CD4-positive, alpha-beta T cell treated with Interleukin-2 at 100 ng/mL for 4 hours (primary cell): ENCODE results near the gene PDGFRA.
A peak's percentile ranks its signal among the peaks of the same experiment; 100 is the strongest.

Experiments used
- DNase-seq: peaks from one replicate; pipeline ENCODE4 v3.0.0-alpha.2; 2020; ENCODE audit warnings: low spot score

PDGFRA gene

GRCh38 chr4:54228961-54229501 is at the start of gene PDGFRA:
PDGFRA (plus strand) TSS chr4:54229293; CDS start chr4:54258769, 29,476 bp downstream.
- no peak for DNase-seq

GRCh38 chr4:54184581-54184980 is 44.5 kb upstream of the PDGFRA start:
- no peak for DNase-seq

GRCh38 chr4:54185044-54185780 is 43.9 kb upstream of the PDGFRA start:
- DNase-seq = no peak

DNA sequence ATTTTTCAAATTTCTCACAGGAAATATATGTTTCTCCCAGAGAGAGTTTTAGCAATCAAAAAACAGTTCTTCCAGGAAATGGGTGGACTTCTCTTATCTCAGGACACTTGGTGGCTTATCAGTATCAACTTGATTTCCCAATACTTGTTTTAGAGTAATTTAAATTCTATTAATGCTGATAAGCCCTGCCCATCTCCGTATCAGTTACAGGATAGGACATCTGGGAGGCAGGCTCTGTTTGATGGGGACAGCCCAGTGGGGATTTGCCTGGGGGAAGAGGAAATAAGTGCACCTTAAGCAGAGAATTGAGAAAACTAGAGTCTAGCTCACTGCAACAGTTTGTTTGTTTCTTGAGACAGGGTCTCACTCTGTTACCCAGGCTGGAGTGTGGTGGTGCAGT is 43.2 kb upstream of the PDGFRA start:
- DNase-seq = no peak

DNA sequence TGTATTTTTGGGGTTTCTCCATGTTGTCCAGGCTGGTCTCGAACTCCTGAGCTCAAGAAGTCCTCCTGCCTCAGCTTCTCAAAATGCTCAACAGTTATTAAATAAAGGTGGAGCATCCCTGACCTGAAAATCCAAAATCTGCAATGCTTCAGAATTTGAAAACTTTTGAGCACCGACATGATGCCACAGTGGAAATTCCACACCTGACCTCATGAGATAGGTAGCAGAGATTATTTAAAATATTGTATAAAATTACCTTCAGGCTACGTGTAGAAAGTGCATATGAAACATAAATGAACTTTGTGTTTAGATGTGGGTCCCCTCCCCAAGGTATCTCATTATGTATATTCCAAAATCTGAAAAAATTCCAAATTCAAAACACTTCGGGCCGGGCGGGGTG is 42.7 kb upstream of the PDGFRA start:
- DNase-seq = no peak

DNA sequence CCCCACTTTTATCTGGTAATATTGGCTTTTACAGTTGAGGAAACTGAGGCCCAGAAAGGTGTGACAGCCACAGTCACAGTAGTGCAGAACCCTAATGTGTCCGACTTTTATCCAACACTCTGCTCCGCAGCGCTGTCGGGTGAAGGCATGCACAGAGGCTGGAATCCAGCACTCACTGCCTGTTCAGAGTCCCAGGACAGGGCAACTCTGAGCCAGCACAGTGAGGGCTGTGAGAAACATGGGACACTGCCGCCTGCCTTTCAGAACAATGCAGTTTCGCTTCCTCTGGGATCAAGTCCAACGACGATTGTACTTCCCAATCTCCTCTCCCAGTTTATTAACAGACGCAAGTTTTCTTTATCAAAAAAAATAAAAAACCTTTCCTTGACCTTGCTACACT is 41.9 kb upstream of the PDGFRA start:
- no peak for DNase-seq

- DNase-seq = no peak
Observed at GRCh38 chr4:54189140-54189539, 40.0 kb upstream of the PDGFRA start.

DNA sequence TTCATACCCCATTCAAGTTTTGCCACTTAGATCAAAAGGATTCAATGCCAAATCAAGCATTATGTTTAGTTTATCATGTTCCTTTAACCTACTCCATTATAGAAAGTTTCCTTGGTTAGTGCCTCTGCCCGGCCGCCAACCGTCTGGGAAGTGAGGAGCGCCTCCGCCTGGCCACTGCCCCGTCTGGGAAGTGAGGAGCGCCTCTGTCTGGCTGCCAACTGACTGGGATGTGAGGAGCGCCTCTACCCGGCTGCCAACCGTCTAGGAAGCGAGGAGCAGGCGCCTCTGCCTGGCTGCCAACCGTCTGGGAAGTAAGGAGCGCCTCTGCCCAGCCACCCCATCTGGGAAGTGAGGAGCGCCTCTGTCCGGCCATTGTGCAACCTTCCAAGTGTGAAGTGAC is 36.3 kb upstream of the PDGFRA start:
- no peak for DNase-seq

DNA sequence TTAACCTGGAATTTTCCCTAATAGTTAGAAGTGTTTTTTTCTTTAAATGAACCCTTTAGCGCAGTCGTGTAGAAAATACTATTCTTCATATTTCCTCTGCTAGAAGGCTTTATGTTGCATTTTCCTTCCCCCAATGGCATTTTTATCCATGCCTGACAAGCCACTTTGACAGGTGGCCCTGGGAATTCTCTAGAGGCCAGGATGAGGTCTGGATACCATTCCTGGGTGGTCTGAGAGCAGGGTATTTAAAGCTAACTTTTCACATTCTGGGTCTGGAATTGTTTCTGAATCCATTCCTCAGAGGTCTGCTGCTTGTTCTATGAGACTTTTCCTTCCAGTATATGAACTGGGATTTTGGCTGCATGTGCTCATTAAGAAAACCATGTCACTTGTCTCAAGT is 31.2 kb upstream of the PDGFRA start:
- no peak for DNase-seq

GRCh38 chr4:54199919-54200318 is 29.2 kb upstream of the PDGFRA start:
- DNase-seq = no peak

DNA sequence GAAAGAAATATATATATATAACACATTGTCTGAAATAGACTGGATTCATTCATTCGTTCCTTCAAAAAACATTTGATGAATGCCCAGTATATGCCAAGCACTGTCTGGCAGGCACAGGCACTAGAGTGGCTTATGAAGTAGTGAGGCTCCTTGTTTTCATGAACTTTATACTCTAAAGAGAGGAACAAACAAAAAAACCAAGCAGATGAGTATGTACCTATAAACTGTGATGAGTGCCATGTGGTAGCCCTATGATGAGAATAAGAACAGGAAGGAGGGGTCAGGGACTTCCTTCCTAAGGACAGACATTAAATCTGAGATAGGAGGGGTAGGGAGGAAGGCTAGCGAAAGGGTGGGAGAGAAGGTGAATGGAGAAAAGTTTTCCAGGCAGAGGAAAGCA is 19.5 kb upstream of the PDGFRA start:
- DNase-seq = no peak

- DNase-seq = no peak
Observed at GRCh38 chr4:54213001-54213400, 16.1 kb upstream of the PDGFRA start.

DNA sequence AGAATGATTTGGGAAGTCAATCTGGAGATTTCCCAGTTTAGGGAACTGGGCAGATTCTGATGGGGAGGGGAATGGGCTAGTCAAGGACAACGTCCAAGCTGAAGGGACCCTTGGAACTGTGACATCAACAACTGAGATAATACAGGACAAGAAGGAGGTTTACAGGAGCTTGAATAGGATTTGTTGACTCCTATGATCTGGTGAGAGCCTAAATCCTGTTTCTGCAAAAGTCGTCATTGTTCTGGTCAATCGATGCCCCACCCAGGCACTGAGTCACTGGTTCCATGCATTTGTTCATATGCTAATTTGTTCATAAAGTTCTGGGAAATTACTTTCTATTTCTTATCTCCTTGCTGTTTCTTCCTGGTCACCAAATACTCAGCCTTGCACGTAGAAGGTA is 15.3 kb upstream of the PDGFRA start:
- DNase-seq = no peak

- DNase-seq = no peak
Observed at GRCh38 chr4:54215379-54216077, 13.6 kb upstream of the PDGFRA start.

DNA sequence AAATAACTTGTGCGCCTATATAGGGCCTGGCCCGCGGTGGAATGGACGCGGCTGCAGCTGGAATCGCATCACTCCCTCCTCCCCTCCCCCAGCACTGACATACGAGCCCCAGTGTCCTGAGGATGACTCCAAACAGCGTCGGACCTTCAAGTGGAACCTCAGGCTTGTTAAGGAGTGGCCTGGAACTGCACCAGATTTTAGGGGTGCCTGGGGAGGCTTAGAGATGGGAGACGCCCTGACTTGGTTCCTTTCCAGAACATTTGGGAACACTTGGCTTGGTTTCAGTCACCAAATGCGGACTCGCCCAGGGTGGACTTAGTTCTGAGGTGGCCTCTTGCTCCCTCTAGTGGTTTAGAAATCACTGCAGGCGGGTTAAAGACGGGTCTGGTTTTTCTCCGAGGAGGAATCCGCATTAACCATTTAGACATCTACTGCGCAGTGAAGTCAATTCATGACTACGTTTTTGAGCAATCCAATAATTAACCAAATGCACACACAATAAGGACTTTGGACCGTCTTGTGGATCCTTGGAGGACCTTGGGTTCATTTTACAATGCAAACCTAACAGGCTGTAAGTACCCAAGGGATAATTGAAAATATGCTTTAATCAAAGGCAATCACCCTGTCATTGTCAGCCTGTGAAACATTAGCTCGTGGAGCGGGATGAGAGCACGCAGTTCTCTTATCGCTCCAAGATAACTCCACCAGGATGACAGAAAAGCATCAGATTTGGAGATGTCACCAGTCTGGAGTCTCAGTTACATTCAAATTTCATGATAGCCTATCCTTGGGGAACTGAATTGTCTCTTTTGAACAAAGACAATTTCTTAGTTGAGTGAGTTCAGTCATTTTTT is 11.2 kb upstream of the PDGFRA start:
- DNase-seq = peak; percentile 66

DNA sequence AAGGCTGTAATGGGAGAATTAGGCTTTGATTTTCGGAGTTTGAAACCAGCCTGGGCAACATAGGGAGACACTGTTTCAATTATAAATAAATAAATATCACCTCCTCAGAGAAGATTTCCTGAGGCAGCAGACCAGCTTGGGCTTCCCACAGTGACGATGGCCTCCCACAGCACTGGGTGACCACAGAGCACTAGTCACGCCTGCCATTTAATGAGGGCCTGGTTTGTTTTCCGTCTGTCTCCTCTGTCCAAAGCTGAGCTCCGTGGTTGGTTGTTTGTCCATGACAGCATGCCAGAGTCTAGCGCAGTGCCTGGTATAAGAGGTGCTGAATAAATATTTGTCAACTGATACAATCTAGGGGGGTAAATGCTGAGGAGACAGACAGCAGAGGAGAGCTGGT is 10.4 kb upstream of the PDGFRA start:
- no peak for DNase-seq

DNA sequence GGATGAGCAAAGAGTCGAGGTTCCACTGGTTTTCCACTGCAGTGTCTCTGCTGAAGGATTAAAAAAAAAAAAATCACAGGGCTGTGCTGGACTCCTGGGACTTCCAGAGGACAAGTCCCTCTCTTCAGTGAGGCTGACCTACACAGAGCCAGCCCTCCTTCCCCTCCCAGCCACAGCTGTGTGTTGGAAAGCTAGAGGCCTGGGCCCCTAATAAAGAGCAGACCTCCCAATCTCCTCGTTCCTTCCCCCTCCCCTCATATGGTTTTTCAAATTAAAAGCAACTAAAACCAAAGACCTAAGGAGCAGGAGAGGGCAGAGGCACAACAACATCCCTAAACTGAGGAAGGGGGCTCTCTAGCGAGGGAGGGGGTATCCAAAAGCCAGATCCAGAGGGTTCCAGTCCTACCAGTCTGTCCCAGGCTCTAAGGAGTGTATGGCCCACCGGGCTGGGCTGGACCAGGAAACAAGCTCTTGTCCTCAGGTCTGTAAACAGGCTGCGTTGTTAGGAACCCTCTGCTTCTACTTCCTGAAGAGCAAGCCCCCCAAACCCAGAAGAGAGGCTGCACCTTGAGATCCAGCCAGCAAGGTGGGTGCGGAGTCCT is 4.0 kb upstream of the PDGFRA start:
- DNase-seq = no peak

- no peak for DNase-seq
Observed at GRCh38 chr4:54225598-54226403, 3.3 kb upstream of the PDGFRA start.

DNA sequence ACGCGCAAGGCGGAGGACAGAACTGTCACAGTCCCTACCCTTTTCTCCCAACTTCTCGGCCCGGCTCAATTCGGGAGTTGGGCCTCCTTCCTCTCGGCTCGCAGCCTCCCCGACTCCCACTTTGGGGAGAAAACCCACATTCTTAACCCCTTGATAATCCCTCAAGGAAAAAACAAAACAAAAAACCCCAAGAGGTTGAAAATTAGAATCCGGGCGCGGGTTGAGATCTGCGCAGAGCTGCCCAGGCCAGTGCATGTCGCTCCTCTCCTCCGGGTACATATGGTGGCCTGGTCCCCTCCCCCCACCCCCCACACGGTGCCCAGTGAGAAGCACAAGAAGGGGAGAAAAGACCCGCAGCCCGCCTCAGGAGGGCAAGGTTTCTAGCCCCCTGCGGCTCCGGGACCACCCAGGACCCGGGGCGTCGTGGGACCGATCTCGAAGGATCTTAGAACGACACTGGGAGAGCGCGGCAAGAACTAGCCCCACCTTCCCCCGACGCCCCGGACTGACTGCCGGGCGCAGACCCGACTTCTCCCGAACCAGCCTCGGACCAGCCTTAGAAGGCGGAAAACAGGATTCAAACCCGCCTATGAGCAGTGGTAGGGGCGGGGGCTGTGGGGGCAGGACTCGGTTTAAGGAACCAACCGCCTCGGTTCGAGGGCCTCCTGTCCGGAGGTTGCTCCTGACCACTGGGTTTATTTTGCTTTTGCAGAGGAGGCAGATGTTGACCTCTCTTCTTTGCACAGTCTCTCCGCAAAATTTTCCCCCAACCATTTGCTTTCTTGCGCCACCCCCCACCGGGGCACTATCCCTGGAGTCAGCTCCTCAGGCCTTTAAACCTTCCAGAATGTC is 2.5 kb upstream of the PDGFRA start:
- no peak for DNase-seq
